HepG2 (cell line): ENCODE results near the gene THOC5. TPM values are rescaled to one million over a fixed set of nuclear protein-coding genes. Genes with fewer than 3 reads are reported as not detected.
A peak's percentile ranks its signal among the peaks of the same experiment; 100 is the strongest.

Source experiments
- AHR ChIP-seq: IDR thresholded peaks from 2 replicates; pipeline ENCODE4 v1.6.1; 2018; ENCODE audit warnings: missing genetic modification reagents, missing compliant biosample characterization
- HIVEP1 ChIP-seq: sonication (generic); formaldehyde crosslinking; IDR thresholded peaks from 2 replicates; pipeline ENCODE4 v1.4.0; 2020; ENCODE audit warnings: mild to moderate bottlenecking, missing genetic modification reagents
- LCORL ChIP-seq, 2 experiments: fragments of 450-650 bp in 1 of 2; sonication (generic) in 1 of 2; formaldehyde crosslinking in 1 of 2; IDR thresholded peaks; 2 replicates each; pipeline versions ENCODE4 v1.5.0 to v1.6.1; 2017 to 2020; ENCODE audit warnings: antibody characterized with exemption in 1 of 2, missing genetic modification reagents in 1 of 2
- MAFF ChIP-seq: IDR thresholded peaks from 2 replicates; pipeline ENCODE4 v1.6.1; 2011; ENCODE audit warnings: low read depth, low read length, improper control_type of control experiment
- NFE2L1 ChIP-seq: sonication (generic); formaldehyde crosslinking; IDR thresholded peaks from 2 replicates; pipeline ENCODE4 v1.4.0; 2020; ENCODE audit warnings: missing genetic modification reagents, mild to moderate bottlenecking, borderline replicate concordance
- NFIC ChIP-seq: IDR thresholded peaks from 2 replicates; pipeline ENCODE4 v1.6.1; 2012; ENCODE audit warnings: mild to moderate bottlenecking, low read length, inconsistent platforms
- SETDB1 ChIP-seq: sonication (generic); formaldehyde crosslinking; IDR thresholded peaks from 2 replicates; pipeline ENCODE4 v1.5.1; 2020; ENCODE audit warnings: missing genetic modification reagents, mild to moderate bottlenecking, borderline replicate concordance
- TEAD3 ChIP-seq: optimal IDR thresholded peaks from 2 replicates; pipeline ENCODE3; 2016; ENCODE audit warnings: borderline replicate concordance
- TMF1 ChIP-seq: sonication (generic); formaldehyde crosslinking; IDR thresholded peaks from 2 replicates; pipeline ENCODE4 v1.8.1; 2022; ENCODE audit warnings: low read depth, missing genetic modification reagents
- ZNF230 ChIP-seq: sonication (generic); formaldehyde crosslinking; IDR thresholded peaks from 2 replicates; pipeline ENCODE4 v1.4.0; 2020; ENCODE audit warnings: mild to moderate bottlenecking, missing genetic modification reagents
- ZNF331 ChIP-seq: sonication (generic); formaldehyde crosslinking; IDR thresholded peaks from 2 replicates; pipeline ENCODE4 v1.4.0; 2020; ENCODE audit warnings: missing genetic modification reagents
- ZNF430 ChIP-seq: sonication (generic); formaldehyde crosslinking; IDR thresholded peaks from 2 replicates; pipeline ENCODE4 v1.9.0; 2021; ENCODE audit warnings: mild to moderate bottlenecking, missing genetic modification reagents
- ZNF468 ChIP-seq: sonication (generic); formaldehyde crosslinking; IDR thresholded peaks from 2 replicates; pipeline ENCODE4 v1.8.0; 2022; ENCODE audit warnings: mild to moderate bottlenecking, moderate library complexity, missing genetic modification reagents
- ZNF746 ChIP-seq: sonication (generic); formaldehyde crosslinking; IDR thresholded peaks from 2 replicates; pipeline ENCODE4 v1.8.0; 2022; ENCODE audit warnings: mild to moderate bottlenecking, missing genetic modification reagents
- ZNF772 ChIP-seq: sonication (generic); formaldehyde crosslinking; IDR thresholded peaks from 2 replicates; pipeline ENCODE4 v1.5.0; 2020; ENCODE audit warnings: mild to moderate bottlenecking, missing genetic modification reagents
- ZNF780A ChIP-seq: sonication (generic); formaldehyde crosslinking; IDR thresholded peaks from 2 replicates; pipeline ENCODE4 v1.8.0; 2022; ENCODE audit warnings: mild to moderate bottlenecking, missing genetic modification reagents, moderate library complexity
- ZNF878 ChIP-seq: sonication (generic); formaldehyde crosslinking; IDR thresholded peaks from 2 replicates; pipeline ENCODE4 v1.8.1; 2023; ENCODE audit warnings: mild to moderate bottlenecking, missing genetic modification reagents, moderate library complexity
- polyA plus RNA-seq, 8 experiments: library from polyadenylated mRNA; depleted of rRNA in 3 of 8; stranded (reverse) in 7 of 8; unstranded in 1 of 8; fragments of >200 nt; fragmentation: Illumina TruSeq in 4 of 8; extraction: Trizol in 4 of 8; gene quantifications; 2 replicates each; pipeline versions ENCODE4 v1.2.1 to v1.2.3, GENCODE V29; 2011 to 2016; ENCODE audit warnings: low read depth in 4 of 8, missing spikeins in 1 of 8, mixed read lengths in 1 of 8; ENCODE audit not compliant: insufficient read depth in 1 of 8
- total RNA-seq, 5 experiments: library from RNA; depleted of rRNA; stranded (reverse); fragments of >200 nt; fragmentation: Illumina TruSeq; extraction: Trizol; gene quantifications; 2 replicates each; pipeline ENCODE4 v1.2.3, GENCODE V29; 2016; ENCODE audit warnings: low read depth in 1 of 5
- TF ChIP-seq, protein P1 (sequence below): sonication (generic); formaldehyde crosslinking; IDR thresholded peaks from 2 replicates; pipeline ENCODE4 v1.9.0; 2021; ENCODE audit warnings: missing genetic modification reagents, mild to moderate bottlenecking, borderline replicate concordance
- TF ChIP-seq, protein P2 (sequence below): sonication (generic); formaldehyde crosslinking; IDR thresholded peaks from 2 replicates; pipeline ENCODE4 v1.5.1; 2020; ENCODE audit warnings: missing genetic modification reagents, mild to moderate bottlenecking, borderline replicate concordance
- TF ChIP-seq, protein P3 (sequence below): sonication (generic); formaldehyde crosslinking; IDR thresholded peaks from 2 replicates; pipeline ENCODE4 v1.5.0; 2020; ENCODE audit warnings: mild to moderate bottlenecking, missing genetic modification reagents, borderline replicate concordance
- TF ChIP-seq, protein P4 (sequence below): sonication (generic); formaldehyde crosslinking; IDR thresholded peaks from 2 replicates; pipeline ENCODE4 v1.5.0; 2020; ENCODE audit warnings: missing genetic modification reagents, mild to moderate bottlenecking, borderline replicate concordance
- TF ChIP-seq, protein P5 (sequence below): sonication (generic); formaldehyde crosslinking; IDR thresholded peaks from 2 replicates; pipeline ENCODE4 v1.8.0; 2022; ENCODE audit warnings: mild to moderate bottlenecking, missing genetic modification reagents, moderate library complexity

THOC5 gene
- total and polyA plus RNA-seq, 2 of the 13 experiments (the other 11 are each of a cell fraction or from before 2014, with no cell fraction given) = 45.8 to 46.7 TPM

DNA sequence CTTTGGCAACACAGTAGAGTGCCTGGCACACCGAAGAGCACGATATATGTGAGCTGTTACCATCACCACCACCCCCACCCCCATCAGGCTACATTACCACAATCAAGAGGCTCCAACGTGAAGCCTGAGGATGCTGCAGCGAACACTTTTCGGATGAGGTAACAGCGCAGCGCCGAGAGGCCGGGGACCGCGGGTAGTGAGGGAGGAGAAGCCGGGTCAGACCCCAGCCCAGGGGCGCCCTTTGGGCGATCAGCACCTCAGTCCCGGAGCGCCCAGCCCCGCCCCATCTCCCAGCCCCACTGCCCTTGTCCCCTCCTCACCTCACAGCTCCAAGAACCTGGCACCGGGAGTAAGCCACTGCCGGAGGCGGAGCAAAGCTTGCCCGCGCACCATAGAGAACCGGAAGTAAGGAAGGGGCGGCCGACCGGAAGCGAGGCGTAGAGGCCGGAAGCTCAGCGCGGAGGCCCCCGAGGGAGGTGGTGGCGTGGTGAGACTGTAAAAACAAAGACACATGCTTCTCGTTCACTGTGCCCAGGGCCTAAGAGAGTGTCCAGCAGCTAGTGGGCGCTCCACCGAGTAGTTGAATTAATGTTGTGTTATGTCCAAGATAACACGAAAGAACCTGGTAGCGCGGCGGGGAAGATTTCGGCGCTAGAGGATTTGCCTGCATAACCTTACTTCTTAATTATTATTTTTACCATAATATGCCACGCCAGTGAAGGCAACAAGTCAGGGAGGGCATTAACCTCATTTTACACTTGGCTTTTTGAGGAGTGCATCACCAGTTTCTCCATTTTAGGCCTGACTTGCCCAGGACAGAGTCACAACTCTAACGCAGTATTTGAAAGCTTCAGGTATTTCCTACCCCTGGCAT is at the start of gene THOC5 (continued):
- TF ChIP-seq, protein P1, sequence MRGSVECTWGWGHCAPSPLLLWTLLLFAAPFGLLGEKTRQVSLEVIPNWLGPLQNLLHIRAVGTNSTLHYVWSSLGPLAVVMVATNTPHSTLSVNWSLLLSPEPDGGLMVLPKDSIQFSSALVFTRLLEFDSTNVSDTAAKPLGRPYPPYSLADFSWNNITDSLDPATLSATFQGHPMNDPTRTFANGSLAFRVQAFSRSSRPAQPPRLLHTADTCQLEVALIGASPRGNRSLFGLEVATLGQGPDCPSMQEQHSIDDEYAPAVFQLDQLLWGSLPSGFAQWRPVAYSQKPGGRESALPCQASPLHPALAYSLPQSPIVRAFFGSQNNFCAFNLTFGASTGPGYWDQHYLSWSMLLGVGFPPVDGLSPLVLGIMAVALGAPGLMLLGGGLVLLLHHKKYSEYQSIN = no peak
- TF ChIP-seq, protein P2, sequence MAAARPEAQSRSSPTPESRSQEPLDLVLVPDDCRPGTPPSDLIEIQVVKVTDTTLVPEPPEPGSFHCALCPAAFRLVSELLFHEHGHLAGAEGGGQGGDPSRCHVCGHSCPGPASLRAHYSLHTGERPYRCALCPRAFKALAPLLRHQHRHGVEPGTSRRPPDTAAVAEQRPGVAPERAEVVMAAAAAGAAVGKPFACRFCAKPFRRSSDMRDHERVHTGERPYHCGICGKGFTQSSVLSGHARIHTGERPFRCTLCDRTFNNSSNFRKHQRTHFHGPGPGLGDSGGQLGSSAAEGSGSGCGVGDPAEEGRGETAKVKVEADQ (CRISPR knock-in tag) = no peak
- no peak for TF ChIP-seq MAFF
- peak; percentile 86 for TF ChIP-seq ZNF878 (CRISPR knock-in tag)
- TF ChIP-seq LCORL (IDR thresholded peaks at IDR 0.05) = no peak
- 0 out of 2 replicates have a peak, but pooled peaks have one; percentile 45 for TF ChIP-seq LCORL (CRISPR knock-in tag; IDR thresholded peaks at IDR 0.05)
- TF ChIP-seq ZNF230 = no peak
- no peak for TF ChIP-seq HIVEP1 (CRISPR knock-in tag)
- no peak for TF ChIP-seq ZNF430 (CRISPR knock-in tag)
- TF ChIP-seq, protein P3, sequence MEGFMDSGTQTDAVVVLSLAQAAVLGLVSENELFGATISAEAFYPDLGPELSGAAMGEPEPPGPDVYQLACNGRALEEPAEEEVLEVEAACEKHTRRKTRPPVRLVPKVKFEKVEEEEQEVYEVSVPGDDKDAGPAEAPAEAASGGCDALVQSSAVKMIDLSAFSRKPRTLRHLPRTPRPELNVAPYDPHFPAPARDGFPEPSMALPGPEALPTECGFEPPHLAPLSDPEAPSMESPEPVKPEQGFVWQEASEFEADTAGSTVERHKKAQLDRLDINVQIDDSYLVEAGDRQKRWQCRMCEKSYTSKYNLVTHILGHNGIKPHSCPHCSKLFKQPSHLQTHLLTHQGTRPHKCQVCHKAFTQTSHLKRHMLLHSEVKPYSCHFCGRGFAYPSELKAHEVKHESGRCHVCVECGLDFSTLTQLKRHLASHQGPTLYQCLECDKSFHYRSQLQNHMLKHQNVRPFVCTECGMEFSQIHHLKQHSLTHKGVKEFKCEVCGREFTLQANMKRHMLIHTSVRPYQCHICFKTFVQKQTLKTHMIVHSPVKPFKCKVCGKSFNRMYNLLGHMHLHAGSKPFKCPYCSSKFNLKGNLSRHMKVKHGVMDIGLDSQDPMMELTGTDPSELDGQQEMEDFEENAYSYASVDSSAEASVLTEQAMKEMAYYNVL (CRISPR knock-in tag) = no peak; the same call in 1 of the 2 replicates
- TF ChIP-seq NFIC = no peak
- 0 out of 2 replicates have a peak, but pooled peaks have one; percentile 76 for TF ChIP-seq AHR (CRISPR knock-in tag)
- TF ChIP-seq, protein P4, sequence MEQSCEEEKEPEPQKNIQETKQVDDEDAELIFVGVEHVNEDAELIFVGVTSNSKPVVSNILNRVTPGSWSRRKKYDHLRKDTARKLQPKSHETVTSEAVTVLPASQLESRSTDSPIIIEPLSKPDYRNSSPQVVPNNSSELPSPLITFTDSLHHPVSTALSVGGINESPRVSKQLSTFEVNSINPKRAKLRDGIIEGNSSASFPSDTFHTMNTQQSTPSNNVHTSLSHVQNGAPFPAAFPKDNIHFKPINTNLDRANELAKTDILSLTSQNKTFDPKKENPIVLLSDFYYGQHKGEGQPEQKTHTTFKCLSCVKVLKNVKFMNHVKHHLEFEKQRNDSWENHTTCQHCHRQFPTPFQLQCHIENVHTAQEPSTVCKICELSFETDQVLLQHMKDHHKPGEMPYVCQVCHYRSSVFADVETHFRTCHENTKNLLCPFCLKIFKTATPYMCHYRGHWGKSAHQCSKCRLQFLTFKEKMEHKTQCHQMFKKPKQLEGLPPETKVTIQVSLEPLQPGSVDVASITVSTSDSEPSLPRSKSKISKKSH (CRISPR knock-in tag) = peak; percentile 43; the same call in 1 of the 2 replicates
- no peak for TF ChIP-seq SETDB1 (CRISPR knock-in tag)
- TF ChIP-seq TMF1 (CRISPR knock-in tag) = peak; percentile 65; the same call in 1 of the 2 replicates
- 0 out of 2 replicates have a peak, but pooled peaks have one; percentile 47 for TF ChIP-seq ZNF746 (CRISPR knock-in tag)
- TF ChIP-seq, protein P5, sequence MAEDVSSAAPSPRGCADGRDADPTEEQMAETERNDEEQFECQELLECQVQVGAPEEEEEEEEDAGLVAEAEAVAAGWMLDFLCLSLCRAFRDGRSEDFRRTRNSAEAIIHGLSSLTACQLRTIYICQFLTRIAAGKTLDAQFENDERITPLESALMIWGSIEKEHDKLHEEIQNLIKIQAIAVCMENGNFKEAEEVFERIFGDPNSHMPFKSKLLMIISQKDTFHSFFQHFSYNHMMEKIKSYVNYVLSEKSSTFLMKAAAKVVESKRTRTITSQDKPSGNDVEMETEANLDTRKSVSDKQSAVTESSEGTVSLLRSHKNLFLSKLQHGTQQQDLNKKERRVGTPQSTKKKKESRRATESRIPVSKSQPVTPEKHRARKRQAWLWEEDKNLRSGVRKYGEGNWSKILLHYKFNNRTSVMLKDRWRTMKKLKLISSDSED = no peak
- peak; percentile 38 for TF ChIP-seq TEAD3 (CRISPR knock-in tag)
- TF ChIP-seq ZNF468 (CRISPR knock-in tag) = no peak
- no peak for TF ChIP-seq ZNF780A (CRISPR knock-in tag)
- peak; percentile 83 for TF ChIP-seq ZNF772
- peak; percentile 87 for TF ChIP-seq ZNF331 (CRISPR knock-in tag)
- no peak for TF ChIP-seq NFE2L1 (CRISPR knock-in tag)
